ENCODE results near the gene CHN1.

CHN1 gene

GRCh38 chr2:174763780-174764179 lies 241.4 kb downstream of the CHN1 start:
- DNase-seq, result no peak

GRCh38 chr2:174762464-174762863 lies 242.7 kb downstream of the CHN1 start:
- no peak for DNase-seq

GRCh38 chr2:174761837-174762236 lies 243.3 kb downstream of the CHN1 start:
- DNase-seq, result peak; percentile 46

- no peak for DNase-seq
These were observed 244.2 kb downstream of the CHN1 start for GRCh38 chr2:174760845-174761473.

GRCh38 chr2:174759381-174760065 lies 245.7 kb downstream of the CHN1 start:
- no peak for DNase-seq

- no peak for DNase-seq
These were observed 248.4 kb downstream of the CHN1 start for GRCh38 chr2:174756743-174757142.

GRCh38 chr2:174753038-174753633 lies 252.0 kb downstream of the CHN1 start:
- DNase-seq, result no peak

- no peak for DNase-seq
These were observed 252.7 kb downstream of the CHN1 start for GRCh38 chr2:174752403-174753037.

GRCh38 chr2:174750923-174751441 lies 254.2 kb downstream of the CHN1 start:
- no peak for DNase-seq

- no peak for DNase-seq
These were observed 255.4 kb downstream of the CHN1 start for GRCh38 chr2:174749793-174750192.

- DNase-seq, result peak; percentile 49
These were observed 256.2 kb downstream of the CHN1 start for GRCh38 chr2:174748948-174749347.
